Muscle of back (tissue), 11 donors: ENCODE measurements around the gene ABLIM2. TPM values are rescaled to one million over a fixed set of nuclear protein-coding genes. Genes with fewer than 3 reads are reported as not detected.
"Not testable (repeated sequence)": the region's sequence is repeated elsewhere in the genome, so short reads cannot be mapped to it uniquely, and the experiment has no call there.

Experiments
- DNase-seq, 3 donors: peaks; one replicate each; pipeline versions ENCODE4 v3.0.0 to v3.0.0-alpha.2; 2013
- polyA plus RNA-seq, 10 donors: library from polyadenylated mRNA; unstranded; fragments of 120-200 nt; gene quantifications; one replicate each; pipeline ENCODE4 v1.2.1, GENCODE V29; 2013; ENCODE audit not compliant: insufficient read length in 10 of 10

ABLIM2 gene
- polyA plus RNA-seq, 10 donors: 2.5 to 20.6 (median 10.3) TPM

- DNase-seq: no peak
Observed at GRCh38 chr4:8141935-8142334, 16.7 kb downstream of the ABLIM2 start.

- DNase-seq: no peak
Observed at GRCh38 chr4:8140915-8141314, 17.7 kb downstream of the ABLIM2 start.

GRCh38 chr4:8139726-8140125 is 18.9 kb downstream of the ABLIM2 start:
- not testable (repeated sequence) for DNase-seq

DNA sequence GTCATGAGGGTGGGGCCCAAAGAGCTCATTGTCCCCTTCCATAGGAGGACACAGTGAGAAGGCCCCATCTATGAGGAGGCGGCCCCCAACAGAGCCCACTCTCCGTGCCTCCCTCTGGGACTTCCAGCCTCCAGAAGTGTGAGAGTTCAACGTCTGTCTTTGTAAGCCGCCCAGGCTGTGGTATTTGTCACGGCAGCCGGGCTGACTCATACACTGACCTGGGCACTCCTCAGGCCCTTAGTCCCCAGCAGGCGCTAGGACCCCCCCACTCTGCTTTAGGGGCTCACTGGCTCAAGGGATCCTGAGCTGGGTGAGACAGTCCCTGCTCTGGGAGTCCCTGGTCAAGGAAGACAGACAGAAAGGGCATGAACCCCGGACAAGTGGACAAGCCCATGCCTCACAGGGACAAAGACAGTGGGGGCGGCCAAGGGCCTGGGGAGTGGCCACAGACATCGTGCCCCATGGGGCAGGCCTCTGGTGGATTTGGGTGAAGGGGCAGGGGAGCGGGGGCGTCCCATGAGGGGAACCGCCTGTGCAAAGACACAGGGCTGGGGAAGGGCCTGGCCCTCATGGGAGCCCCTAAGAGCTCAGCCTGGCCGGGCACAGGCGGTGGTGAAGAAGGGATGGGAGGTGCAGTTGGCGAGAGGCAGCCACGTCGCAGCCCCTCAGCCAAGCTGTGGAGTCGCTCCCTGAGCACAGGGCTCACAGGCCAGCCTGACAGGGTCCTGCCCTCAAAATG is 21.5 kb downstream of the ABLIM2 start:
- DNase-seq: no peak

- no peak for DNase-seq
Observed at GRCh38 chr4:8136529-8136928, 22.1 kb downstream of the ABLIM2 start.

DNA sequence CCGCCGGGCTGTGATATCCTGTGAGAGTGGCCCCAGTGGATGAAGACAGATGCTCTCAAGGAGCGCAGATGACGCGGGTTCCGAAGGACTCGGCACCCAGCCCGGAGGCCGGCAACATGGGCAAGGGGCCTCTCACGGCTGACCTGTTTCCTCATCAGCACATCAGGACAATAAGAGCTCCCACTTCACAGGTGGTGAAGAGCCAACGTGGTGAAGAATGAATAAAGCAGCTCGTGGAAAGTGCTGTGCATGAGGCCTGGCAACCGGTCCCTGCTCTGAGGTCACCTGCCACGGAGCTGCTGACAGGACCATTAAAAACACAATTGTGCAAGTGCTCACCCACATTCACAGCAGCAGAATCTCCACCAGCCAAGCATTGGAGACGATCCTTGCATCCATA is 22.9 kb downstream of the ABLIM2 start:
- no peak for DNase-seq

DNA sequence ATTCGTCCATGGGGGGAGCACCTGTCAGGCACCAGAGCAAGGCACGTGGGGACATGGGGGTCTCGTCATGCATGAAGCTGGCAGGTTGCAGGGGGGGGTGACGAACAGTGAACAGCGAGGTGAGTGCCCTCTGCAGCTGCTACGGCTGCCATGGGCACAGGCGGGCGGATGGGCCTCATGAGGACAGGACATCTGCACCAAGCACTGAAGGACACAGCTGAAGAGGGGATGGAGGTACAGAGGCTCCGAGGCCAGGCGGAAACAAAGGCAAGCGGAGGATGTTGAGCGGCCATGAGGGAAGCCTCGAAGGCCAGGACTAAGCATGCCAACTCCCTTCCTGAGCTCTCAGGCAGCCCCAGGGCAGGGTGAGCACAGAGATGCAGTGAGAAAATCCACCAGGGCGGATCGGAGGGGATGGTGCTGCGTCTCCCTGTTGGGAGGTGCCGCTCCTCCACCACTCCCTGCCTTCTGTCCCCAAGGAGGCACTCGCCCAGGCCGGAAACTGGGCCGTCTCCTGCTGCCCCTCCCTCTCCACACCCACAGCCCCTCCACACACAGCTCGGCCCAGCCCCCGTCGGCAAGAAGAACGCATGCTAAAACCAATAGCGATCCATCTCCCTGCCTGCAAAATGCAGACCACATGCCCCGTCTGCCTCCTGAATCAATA is 24.6 kb downstream of the ABLIM2 start:
- DNase-seq: no peak

GRCh38 chr4:8132947-8133705 is 25.5 kb downstream of the ABLIM2 start:
- DNase-seq: no peak

DNA sequence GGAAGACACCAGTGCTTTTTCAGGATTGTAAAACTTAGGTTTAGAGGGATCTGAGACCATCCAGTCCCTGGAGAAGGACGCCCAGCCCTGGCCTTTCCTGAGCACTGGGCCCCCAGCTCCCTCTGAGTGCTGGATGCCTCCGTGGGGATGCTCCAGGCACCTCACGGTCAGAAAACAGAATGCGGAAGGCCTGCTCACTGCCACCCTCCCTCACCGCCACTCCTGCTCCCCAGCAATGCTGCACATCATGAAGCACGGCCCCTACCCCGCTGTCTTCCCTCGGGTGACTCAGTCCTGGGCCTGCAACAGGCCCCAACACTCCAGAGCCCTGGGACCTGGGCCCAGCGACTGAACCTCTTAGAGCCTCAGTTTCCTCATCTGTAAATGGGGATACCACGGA is 26.2 kb downstream of the ABLIM2 start:
- DNase-seq: no peak

- no peak for DNase-seq
Observed at GRCh38 chr4:8131826-8132225, 26.8 kb downstream of the ABLIM2 start.

DNA sequence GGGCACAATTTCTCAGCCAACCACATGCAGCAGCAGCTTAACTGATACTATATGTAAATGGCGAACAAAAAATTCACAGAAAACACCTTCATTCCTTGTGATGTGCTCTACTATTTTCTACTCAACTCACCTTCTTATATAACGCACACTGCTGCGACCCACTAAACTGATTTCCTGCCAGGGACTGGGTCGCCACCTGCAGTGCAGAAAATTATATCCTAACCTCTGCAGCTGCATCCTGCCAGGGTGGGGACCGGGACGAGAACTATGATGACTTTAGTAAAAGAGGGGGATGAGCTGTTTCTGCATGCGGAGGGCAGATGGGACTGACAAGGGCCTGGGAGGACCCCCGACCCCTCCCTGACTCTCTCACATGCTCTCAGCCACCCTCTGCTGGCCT is 27.4 kb downstream of the ABLIM2 start:
- no peak for DNase-seq

GRCh38 chr4:8130346-8131066 is 28.1 kb downstream of the ABLIM2 start:
- DNase-seq: no peak

- DNase-seq: no peak
Observed at GRCh38 chr4:8129785-8130184, 28.8 kb downstream of the ABLIM2 start.

GRCh38 chr4:8129136-8129535 is 29.5 kb downstream of the ABLIM2 start:
- no peak for DNase-seq

DNA sequence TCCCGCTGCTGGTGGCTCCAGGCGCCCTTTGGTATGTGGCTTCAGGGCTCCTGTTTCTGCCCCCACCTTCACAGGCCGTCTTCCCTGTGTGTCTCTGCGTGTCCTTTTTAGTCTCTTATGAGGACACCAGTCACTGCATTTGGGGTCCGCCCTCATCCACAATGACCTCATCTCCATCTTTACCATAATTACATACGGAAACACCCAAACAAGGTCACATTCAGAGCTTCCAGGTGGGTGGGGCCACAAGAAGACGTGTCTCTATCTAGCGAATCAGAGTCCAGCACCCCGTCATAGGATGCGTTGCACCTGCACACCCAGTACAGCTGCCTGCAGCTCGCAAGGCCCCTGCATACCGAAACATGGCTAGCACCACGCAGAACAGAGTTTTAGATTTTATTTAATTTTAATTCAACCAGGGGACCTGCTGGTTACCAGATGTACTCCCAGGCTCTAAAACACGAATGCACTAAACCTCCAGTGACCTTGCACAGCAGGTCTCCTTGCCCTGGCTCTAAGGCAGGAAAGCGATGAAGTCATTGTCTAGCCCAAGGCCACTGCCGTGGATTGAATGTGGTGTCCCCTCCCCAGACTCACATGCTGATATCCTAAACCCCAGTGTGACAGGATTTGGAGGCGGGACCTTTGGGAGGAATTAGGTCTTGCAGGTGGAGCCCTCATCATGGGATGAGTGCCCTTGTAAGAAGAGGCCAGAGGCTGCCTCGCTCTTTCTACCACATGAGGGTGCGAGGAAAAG is 30.3 kb downstream of the ABLIM2 start:
- DNase-seq: no peak

- peak in 1 of 3 donors; percentile 31 for DNase-seq
Observed at GRCh38 chr4:8127051-8127826, 31.4 kb downstream of the ABLIM2 start.

DNA sequence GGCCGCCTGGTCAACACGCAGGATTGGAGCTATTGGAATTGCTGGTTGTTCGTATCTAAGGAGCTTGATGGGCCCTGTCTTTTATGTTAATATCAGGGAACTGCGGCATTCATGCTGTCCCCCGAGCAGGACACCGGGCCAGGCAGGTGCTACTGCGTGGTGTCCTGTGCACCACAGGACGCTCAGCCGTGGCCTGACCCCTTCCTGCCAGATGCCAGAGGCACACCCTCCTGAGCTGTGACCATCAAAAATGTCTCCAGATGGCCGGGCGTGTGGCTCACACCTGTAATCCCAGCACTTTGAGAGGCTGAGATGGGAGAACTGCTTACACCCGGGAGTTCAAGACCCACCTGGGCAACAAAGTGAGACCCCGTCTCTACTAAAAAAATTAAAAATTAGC is 32.1 kb downstream of the ABLIM2 start:
- no peak for DNase-seq

DNA sequence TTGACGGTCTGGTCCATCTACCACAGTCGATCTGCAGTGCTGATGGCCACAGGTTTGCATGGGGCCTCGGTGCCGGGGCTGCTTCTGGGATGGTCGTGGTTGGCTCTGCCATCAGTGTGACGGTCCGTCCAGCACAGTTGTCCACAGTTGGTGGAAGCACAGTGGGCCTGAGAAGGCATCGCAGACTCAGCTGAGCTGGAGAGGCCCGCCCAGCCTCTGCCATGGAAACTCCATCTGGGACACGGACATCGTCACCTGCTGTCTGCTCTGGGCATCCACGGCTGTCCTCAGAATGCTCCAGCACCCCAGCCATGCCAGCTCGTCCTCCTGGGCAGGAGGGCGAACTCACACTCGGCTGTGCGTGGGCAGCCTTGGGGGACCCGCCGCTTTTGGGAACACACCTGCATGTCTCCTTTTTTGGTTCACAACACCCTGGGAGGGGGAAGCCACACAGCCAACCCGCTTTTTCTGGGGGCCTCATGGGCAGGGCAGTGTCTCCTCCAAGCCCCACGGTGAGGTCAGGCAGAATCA is 33.0 kb downstream of the ABLIM2 start:
- DNase-seq: no peak

- DNase-seq: no peak
Observed at GRCh38 chr4:8123870-8124269, 34.7 kb downstream of the ABLIM2 start.

DNA sequence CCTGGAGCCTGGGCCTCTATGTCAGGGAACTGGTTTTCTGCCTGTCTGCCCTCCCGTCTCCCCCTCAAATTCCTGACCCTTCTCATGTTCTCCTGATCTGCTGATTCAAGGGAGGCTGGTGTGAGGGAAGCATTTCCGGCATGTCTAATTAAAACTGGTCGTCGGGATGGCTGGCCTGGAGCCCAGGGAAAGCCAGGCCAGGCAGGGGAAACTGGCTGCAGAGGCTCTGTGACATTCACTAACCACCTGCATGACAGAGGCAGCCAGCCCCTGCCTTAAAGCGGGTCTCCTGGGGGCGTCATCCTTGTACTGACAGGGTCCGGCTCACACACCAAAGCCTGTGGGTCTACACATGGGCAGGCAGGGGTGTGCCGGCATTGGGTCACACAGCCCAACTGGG is 35.2 kb downstream of the ABLIM2 start:
- DNase-seq: peak; percentile 44 to 61 (median 58)
